HCT116 (cell line): ENCODE results near the gene NSRP1. TPM values are rescaled to one million over a fixed set of nuclear protein-coding genes. Genes with fewer than 3 reads are reported as not detected.

Experiments used
- ATAC-seq: fragments of 200-7000 bp; cut with Tn5 transposase; 2 replicates; pipeline ENCODE4 v1.9.1; 2020; ENCODE audit warnings: mild to moderate bottlenecking, moderate library complexity
- BruUV-seq: library from RNA; stranded (reverse); fragments of 400-500 nt; replicated peaks from 2 replicates; lab custom pipeline; 2021; lab: Mats Ljungman, UMichigan
- CTCF ChIA-PET: fragments of 300-600 bp; sonication (Branson Sonifier 250); formaldehyde crosslinking; loops from one replicate; lab custom pipeline; 2021; ENCODE audit warnings: antibody characterized with exemption; lab: Charles Lee
- POLR2A ChIA-PET: fragments of 300-600, 350-600 bp; sonication (Branson Sonifier 250); formaldehyde crosslinking; loops from one replicate; lab custom pipeline; 2021; ENCODE audit warnings: antibody characterized with exemption; lab: Charles Lee
- RAD21 ChIA-PET, 2 experiments: fragments of 300-600 bp; sonication (Branson Sonifier 250); formaldehyde crosslinking; loops; one replicate each; lab custom pipeline; 2023; ENCODE audit warnings: low total read pairs in 2 of 2; ENCODE audit not compliant: uncharacterized antibody in 2 of 2, unreplicated experiment in 2 of 2, low non-redundant PET in 1 of 2; lab: Charles Lee
- DNase-seq: peaks from one replicate; pipeline ENCODE4 v3.0.0-alpha.2; 2010; ENCODE audit warnings: low read depth, low spot score
- H2AFZ ChIP-seq: fragments of 200-600 bp; shearing (Covaris generic), sonication (generic); 2 replicates; pipeline ENCODE4 v1.6.1; 2017; ENCODE audit warnings: low read depth, mixed run types, mixed read lengths, antibody characterized with exemption, low read length; ENCODE audit not compliant: poor library complexity, severe bottlenecking
- H3K27ac ChIP-seq: 2 replicates; pipeline ENCODE4 v1.5.1; 2012; ENCODE audit warnings: low read depth, low read length
- H3K27me3 ChIP-seq: fragments of 200-600 bp; sonication (generic); 2 replicates; pipeline ENCODE4 v1.6.1; 2016; ENCODE audit warnings: mixed run types, low read length, mixed read lengths; ENCODE audit not compliant: insufficient read depth
- H3K36me3 ChIP-seq, 2 experiments: fragments of 200-500 bp in 1 of 2; fragments of 200-600 bp in 1 of 2; sonication (Bioruptor generic) in 1 of 2; sonication (generic) in 1 of 2; 2 replicates each; pipeline versions ENCODE4 v1.5.1 to v1.6.1; 2014 to 2016; ENCODE audit warnings: low read length in 2 of 2, inconsistent platforms in 1 of 2, mixed read lengths in 1 of 2, mixed run types in 1 of 2; ENCODE audit not compliant: insufficient read depth in 2 of 2, control insufficient read depth in 1 of 2
- H3K4me1 ChIP-seq, 2 experiments: fragments of 200-600 bp in 1 of 2; sonication (generic) in 1 of 2; 2 replicates each; pipeline versions ENCODE4 v1.5.1 to v1.6.1; 2012 to 2017; ENCODE audit warnings: low read length in 2 of 2, inconsistent platforms in 1 of 2, mild to moderate bottlenecking in 1 of 2, mixed read lengths in 1 of 2, mixed run types in 1 of 2, moderate library complexity in 1 of 2; ENCODE audit not compliant: insufficient read depth in 2 of 2, control insufficient read depth in 1 of 2
- H3K4me2 ChIP-seq: fragments of 200-600 bp; sonication (generic); 2 replicates; pipeline ENCODE4 v1.6.1; 2017; ENCODE audit warnings: mixed run types, low read length, mixed read lengths
- H3K4me3 ChIP-seq, 2 experiments: fragments of 200-600 bp in 1 of 2; sonication (generic) in 1 of 2; replicated peaks in 1 of 2; 2 replicates each; pipeline ENCODE4 v1.5.1; 2011 to 2016; ENCODE audit warnings: low read length in 2 of 2, control low read depth in 1 of 2, low read depth in 1 of 2, mild to moderate bottlenecking in 1 of 2, mixed read lengths in 1 of 2, mixed run types in 1 of 2
- H3K79me2 ChIP-seq: fragments of 200-600 bp; sonication (generic); 2 replicates; pipeline ENCODE4 v1.6.1; 2017; ENCODE audit warnings: mild to moderate bottlenecking, mixed run types, low read length, moderate library complexity, mixed read lengths; ENCODE audit not compliant: insufficient read depth
- H3K9ac ChIP-seq: fragments of 200-600 bp; sonication (generic); 2 replicates; pipeline ENCODE4 v1.6.1; 2016; ENCODE audit warnings: low read length, mixed read lengths
- H3K9me2 ChIP-seq: fragments of 200-600 bp; sonication (generic), shearing (Covaris generic); 2 replicates; pipeline ENCODE4 v1.6.1; 2017; ENCODE audit warnings: mixed run types, mild to moderate bottlenecking, moderate library complexity; ENCODE audit not compliant: insufficient read depth
- H3K9me3 ChIP-seq, 2 experiments: fragments of 200-500 bp in 1 of 2; fragments of 200-600 bp in 1 of 2; sonication (Bioruptor generic) in 1 of 2; sonication (generic) in 1 of 2; 2 replicates each; pipeline ENCODE4 v1.6.1; 2014 to 2017; ENCODE audit warnings: low read length in 2 of 2, mixed read lengths in 2 of 2, inconsistent platforms in 1 of 2, low read depth in 1 of 2, mild to moderate bottlenecking in 1 of 2, mixed run types in 1 of 2, moderate library complexity in 1 of 2; ENCODE audit not compliant: control insufficient read depth in 1 of 2, insufficient read depth in 1 of 2
- H4K20me1 ChIP-seq: fragments of 200-600 bp; sonication (generic), shearing (Covaris generic); 2 replicates; pipeline ENCODE4 v1.6.1; 2017; ENCODE audit warnings: mixed run types, mild to moderate bottlenecking, moderate library complexity; ENCODE audit not compliant: insufficient read depth
- CTCF ChIP-seq, 3 experiments: fragments of 200-600 bp in 1 of 3; sonication (generic) in 1 of 3; IDR thresholded peaks in 2 of 3; conservative IDR thresholded peaks in 1 of 3; 2 replicates each; pipeline ENCODE4 v1.5.1; 2012 to 2017; ENCODE audit warnings: low read depth in 2 of 3, low read length in 2 of 3, antibody characterized with exemption in 1 of 3, borderline replicate concordance in 1 of 3, control low read depth in 1 of 3, mild to moderate bottlenecking in 1 of 3, mixed read lengths in 1 of 3, mixed run types in 1 of 3, moderate library complexity in 1 of 3; ENCODE audit not compliant: insufficient read depth in 1 of 3
- EGR1 ChIP-seq: IDR thresholded peaks from 2 replicates; pipeline ENCODE4 v1.6.1; 2012; ENCODE audit warnings: low read depth
- FOSL1 ChIP-seq: IDR thresholded peaks from 2 replicates; pipeline ENCODE4 v1.6.1; 2012; ENCODE audit warnings: low read depth
- POLR2A ChIP-seq: IDR thresholded peaks from 2 replicates; pipeline ENCODE4 v1.7.0; 2011; ENCODE audit warnings: borderline replicate concordance; ENCODE audit not compliant: insufficient read depth, insufficient read length; ENCODE audit errors: extremely low read depth
- RAD21 ChIP-seq: IDR thresholded peaks from 2 replicates; pipeline ENCODE4 v1.6.1; 2012; ENCODE audit warnings: low read depth, mild to moderate bottlenecking
- SIN3A ChIP-seq: IDR thresholded peaks from 2 replicates; pipeline ENCODE4 v1.6.1; 2012; ENCODE audit warnings: low read depth
- SRF ChIP-seq: IDR thresholded peaks from 2 replicates; pipeline ENCODE4 v1.6.1; 2012; ENCODE audit warnings: low read depth
- TCF7L2 ChIP-seq: IDR thresholded peaks from 2 replicates; pipeline ENCODE4 v1.7.0; 2011; ENCODE audit warnings: borderline replicate concordance, inconsistent platforms; ENCODE audit not compliant: insufficient read depth, insufficient read length; ENCODE audit errors: extremely low read depth
- YY1 ChIP-seq: IDR thresholded peaks from 2 replicates; pipeline ENCODE4 v1.6.1; 2011; ENCODE audit warnings: low read length, low read depth, moderate library complexity, mild to moderate bottlenecking; ENCODE audit not compliant: insufficient replicate concordance; ENCODE audit errors: extremely low read depth
- ZBTB33 ChIP-seq: IDR thresholded peaks from 2 replicates; pipeline ENCODE4 v1.6.1; 2011; ENCODE audit warnings: mild to moderate bottlenecking, low read length, moderate library complexity; ENCODE audit not compliant: insufficient replicate concordance; ENCODE audit errors: extremely low read depth
- intact Hi-C: fragments of 100-400 bp; cut with micrococcal nuclease; formaldehyde crosslinking; loops from 2 replicates; pipeline ENCODE4 v1.10.0; 2022
- total RNA-seq: library from RNA; stranded (reverse); gene quantifications from one replicate; pipeline ENCODE4 v1.2.1, GENCODE V29; 2021; ENCODE audit not compliant: unreplicated experiment

NSRP1 gene
- total RNA-seq, 1 experiment from 2014 or later, result 24.9 TPM

GRCh38 chr17:30116345-30116660 is 313 bp upstream of the NSRP1 start:
- ATAC-seq, result peak; percentile 52
- Histone ChIP-seq H3K9ac (peak overlapping the region; percentile 88), H3K4me3 (peak overlapping the region; percentile 62 to 67), H4K20me1 (peaks cover 8% of the 10 kb centered on the region; the same call in 1 of the 2 replicates), H3K9me3 (no peaks in the 10 kb centered on the region), H3K27ac (peak overlapping the region; percentile 83), H3K9me2 (no peaks in the 10 kb centered on the region), H2AFZ (peak overlapping the region; percentile 42), H3K4me2 (peak overlapping the region; percentile 67), H3K36me3 (peaks cover 13 to 14% of the 10 kb centered on the region in 2 experiments), H3K4me1 (peaks cover 7 to 10% of the 10 kb centered on the region in 2 experiments), H3K79me2 (peaks cover 47% of the 10 kb centered on the region), H3K27me3 (no peaks in the 10 kb centered on the region)
- TF ChIP-seq CTCF (IDR thresholded peaks at IDR 0.05 in 2 of 3, conservative IDR thresholded peaks at IDR 0.05 in 1 of 3; ENCODE audit: borderline replicate concordance in 1 of 3, insufficient read depth in 1 of 3, low read depth in 2 of 3, low read length in 2 of 3) (no peak), EGR1 (0 out of 2 replicates have a peak, but pooled peaks have one; percentile 8), SRF (no peak)
- ChIA-PET POLR2A (interaction anchor here (2.4 kb wide), 1 partner anchor 11 kb away, joined by 7 read pairs; no protein-coding TSS in a partner anchor), RAD21 (no interaction called here), CTCF (interaction anchor here (2.1 kb wide), 1 partner anchor 12 kb away, joined by 11 read pairs; no protein-coding TSS in a partner anchor)
- intact Hi-C loops, result no loop called here
- BruUV-seq, result TSS peak; percentile 99
- DNase-seq, result no peak

- intact Hi-C loops, result no loop called here
- H3K36me3 ChIP-seq, result peaks cover 15 to 16% of the 10 kb centered on the region in 2 experiments
- H2AFZ ChIP-seq, result no peak overlapping the region
- H3K4me2 ChIP-seq, result peak overlapping the region; percentile 67
- H3K27me3 ChIP-seq, result no peaks in the 10 kb centered on the region
- ATAC-seq (no peak), DNase-seq (no peak)
- peak overlapping the region; percentile 62 to 67 for H3K4me3 ChIP-seq
- H4K20me1 ChIP-seq, result peaks cover 8% of the 10 kb centered on the region; the same call in 1 of the 2 replicates
- peaks cover 59% of the 10 kb centered on the region for H3K79me2 ChIP-seq
- no TSS peak for BruUV-seq
- CTCF ChIA-PET, result no interaction called here
- H3K27ac ChIP-seq, result peak overlapping the region; percentile 83; the same call in 1 of the 2 replicates
- POLR2A ChIA-PET, result interaction anchor here (1.2 to 2.4 kb wide), 2 partner anchors 12 to 16 kb away, joined by 3 to 7 read pairs; no protein-coding TSS in a partner anchor
- peak overlapping the region; percentile 88 for H3K9ac ChIP-seq
- RAD21 ChIA-PET, result no interaction called here
- H3K9me3 ChIP-seq, result no peaks in the 10 kb centered on the region
- peaks cover 7 to 10% of the 10 kb centered on the region in 2 experiments for H3K4me1 ChIP-seq
- no peaks in the 10 kb centered on the region for H3K9me2 ChIP-seq
- TF ChIP-seq TCF7L2 (no peak), POLR2A (no peak), YY1 (no peak), ZBTB33 (no peak), SIN3A (no peak), SRF (no peak), RAD21 (no peak), CTCF (IDR thresholded peaks at IDR 0.05 in 2 of 3, conservative IDR thresholded peaks at IDR 0.05 in 1 of 3; ENCODE audit: borderline replicate concordance in 1 of 3, insufficient read depth in 1 of 3, low read depth in 2 of 3, low read length in 2 of 3) (no peak), FOSL1 (no peak)
Observed at GRCh38 chr17:30117675-30118081, 1.1 kb downstream of the NSRP1 start.
